Measurements from ENCODE around the gene PHOX2B. TPM values are rescaled to one million over a fixed set of nuclear protein-coding genes. Genes with fewer than 3 reads are reported as not detected.
"Not testable (repeated sequence)": the region's sequence is repeated elsewhere in the genome, so short reads cannot be mapped to it uniquely, and the experiment has no call there.

Gene PHOX2B
- total RNA-seq, 2 experiments from 2014 or later = not detected

DNA sequence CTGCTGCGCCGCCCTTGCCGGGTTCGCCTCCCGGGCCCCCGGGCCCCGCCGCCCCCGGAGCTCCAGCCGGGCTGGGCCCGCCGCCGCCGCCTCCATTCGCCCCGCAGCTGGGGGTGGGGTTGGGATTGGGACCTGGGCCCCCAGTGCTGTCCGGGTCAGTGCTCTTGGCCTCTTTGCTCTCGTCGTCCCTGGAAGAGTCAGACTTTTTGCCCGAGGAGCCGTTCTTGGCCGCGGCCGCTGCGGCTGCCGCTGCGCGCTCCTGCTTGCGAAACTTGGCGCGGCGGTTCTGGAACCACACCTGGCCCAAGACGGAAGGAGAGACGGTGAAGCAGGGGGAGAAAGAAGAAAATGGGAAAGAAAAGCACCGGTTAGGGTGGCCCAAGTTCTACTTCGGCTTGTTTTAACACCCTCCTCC, 2.5 kb downstream of the PHOX2B start:
- no peaks in the 10 kb centered on the region for H3K9me3 Mint-ChIP-seq
- POLR2A ChIA-PET = no interaction called here
- DNase-seq = no peak
- H3K4me3 Mint-ChIP-seq = no peak overlapping the region
- CTCF ChIA-PET = interaction anchor here (1.7 kb wide), 1 partner anchor 134 kb away, joined by 3 read pairs; no protein-coding TSS in a partner anchor
- intact Hi-C loops (cut with micrococcal nuclease) = loop anchor here (5.0 kb wide), 1 partner anchor 121 kb away; no protein-coding TSS in a partner anchor
- H3K4me1 Mint-ChIP-seq (ENCODE audit: low read depth) = no peaks in the 10 kb centered on the region
- peaks cover 60% of the 10 kb centered on the region for H3K27me3 Mint-ChIP-seq
- H3K27ac Mint-ChIP-seq = no peak overlapping the region
- peaks cover 3% of the 10 kb centered on the region for H3K36me3 Mint-ChIP-seq

DNA sequence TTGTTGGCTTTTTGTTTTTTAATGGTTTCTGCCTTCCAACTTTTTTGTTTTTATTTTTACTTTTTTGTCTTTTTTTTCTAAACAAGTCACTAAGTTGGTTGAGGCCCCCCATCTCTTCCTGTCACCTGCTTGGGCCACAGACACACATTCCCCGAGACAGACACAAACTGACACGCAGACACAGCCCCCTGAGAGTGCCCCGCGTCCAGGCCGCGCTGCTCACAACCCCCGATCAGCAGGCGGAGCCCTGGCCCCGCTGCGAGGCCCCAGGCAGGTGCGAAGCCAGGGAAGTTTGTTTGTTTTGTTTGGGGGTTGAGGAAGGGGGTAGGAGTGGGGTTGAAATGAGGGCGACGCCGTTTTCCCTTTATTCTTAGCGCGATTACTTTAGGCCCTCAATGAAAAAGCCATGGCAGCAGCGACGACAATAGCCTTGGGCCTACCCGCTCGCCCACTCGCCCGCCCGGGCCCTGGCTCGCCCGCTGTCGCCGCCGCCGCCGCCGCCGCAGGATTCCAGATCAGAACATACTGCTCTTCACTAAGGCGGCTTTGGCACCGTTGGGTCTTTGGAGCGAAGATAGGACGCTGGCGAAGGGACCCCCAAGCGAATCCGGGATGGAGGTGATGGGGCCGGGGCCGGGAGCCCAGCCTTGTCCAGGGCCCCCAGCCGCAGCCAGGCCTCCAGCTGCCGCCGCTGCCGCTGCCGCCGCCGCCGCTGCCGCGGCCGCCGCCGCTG, 3.1 kb downstream of the PHOX2B start:
- H3K36me3 Mint-ChIP-seq = peaks cover 3% of the 10 kb centered on the region
- POLR2A ChIA-PET = no interaction called here
- DNase-seq = no peak
- CTCF ChIA-PET = no interaction called here
- no peak overlapping the region for H3K27ac Mint-ChIP-seq
- H3K4me3 Mint-ChIP-seq = no peak overlapping the region
- no peaks in the 10 kb centered on the region for H3K4me1 Mint-ChIP-seq (ENCODE audit: low read depth)
- H3K27me3 Mint-ChIP-seq = peaks cover 54% of the 10 kb centered on the region
- no peaks in the 10 kb centered on the region for H3K9me3 Mint-ChIP-seq
- intact Hi-C loops (cut with micrococcal nuclease) = loop anchor here (5.0 kb wide), 1 partner anchor 122 kb away; no protein-coding TSS in a partner anchor

DNA sequence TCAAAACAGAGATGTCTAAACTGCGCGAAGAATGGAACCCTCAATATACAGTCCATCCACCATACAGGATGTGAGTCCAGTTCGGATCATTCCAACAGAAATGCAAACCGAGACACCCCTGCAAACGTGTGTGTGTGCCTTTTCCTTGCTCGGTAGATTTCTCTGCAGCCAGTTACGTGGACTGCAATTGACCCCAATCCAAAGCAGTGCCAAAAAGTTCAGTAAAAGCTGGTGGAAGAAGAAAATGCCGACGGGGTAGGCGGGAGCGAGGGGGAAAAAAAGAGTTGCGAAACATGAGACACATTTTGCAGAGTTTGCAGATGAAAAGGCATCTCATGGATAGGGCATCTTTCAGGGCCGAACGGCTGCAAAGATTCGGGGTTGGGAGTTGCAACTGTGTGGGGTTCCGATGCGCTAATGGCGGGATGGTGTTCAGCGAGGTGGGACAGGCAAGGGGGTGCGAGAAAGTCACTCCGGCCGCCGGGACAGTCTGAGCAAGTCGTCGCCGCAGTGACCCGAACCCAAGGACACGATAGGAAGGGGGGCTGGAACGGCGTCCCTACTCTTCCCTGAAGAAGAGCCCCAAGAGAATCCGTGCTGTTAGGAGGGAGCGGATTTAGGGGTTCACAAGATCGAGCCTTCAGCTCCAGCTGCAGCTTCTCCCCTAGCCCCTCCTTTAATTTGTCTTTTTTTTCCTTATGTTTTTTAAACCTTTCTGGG, 3.8 kb downstream of the PHOX2B start:
- peaks cover 48% of the 10 kb centered on the region for H3K27me3 Mint-ChIP-seq
- H3K4me3 Mint-ChIP-seq = no peak overlapping the region
- H3K9me3 Mint-ChIP-seq = no peaks in the 10 kb centered on the region
- H3K27ac Mint-ChIP-seq = no peak overlapping the region
- intact Hi-C loops (cut with micrococcal nuclease) = loop anchor here (5.0 kb wide), 1 partner anchor 123 kb away; no protein-coding TSS in a partner anchor
- H3K4me1 Mint-ChIP-seq (ENCODE audit: low read depth) = no peaks in the 10 kb centered on the region
- DNase-seq = no peak
- POLR2A ChIA-PET = no interaction called here
- H3K36me3 Mint-ChIP-seq = peaks cover 3% of the 10 kb centered on the region
- CTCF ChIA-PET = no interaction called here

DNA sequence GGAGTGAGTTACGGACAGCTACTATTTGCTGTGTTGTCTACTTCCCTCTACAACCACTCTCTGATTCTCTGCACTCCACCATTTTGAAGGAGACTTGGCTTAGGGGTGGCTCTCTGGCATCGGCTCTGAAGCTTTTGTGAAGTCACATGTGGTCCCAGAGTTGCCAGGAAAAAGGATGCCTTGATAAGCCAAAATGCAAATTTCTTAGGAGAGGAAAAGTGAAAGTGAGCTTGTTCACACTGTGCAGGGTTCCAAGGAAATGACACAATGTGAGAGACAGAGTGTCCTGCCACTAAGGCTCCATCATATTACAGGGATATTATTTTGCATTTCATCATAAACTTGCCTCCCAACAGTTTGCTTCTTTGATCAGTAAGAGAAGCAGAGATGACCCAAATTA, 7.2 kb downstream of the PHOX2B start:
- DNase-seq = no peak
- CTCF ChIA-PET = no interaction called here
- POLR2A ChIA-PET = no interaction called here
- Mint-ChIP-seq H3K27me3 (peaks cover 21% of the 10 kb centered on the region), H3K9me3 (no peaks in the 10 kb centered on the region), H3K27ac (no peak overlapping the region), H3K4me3 (no peak overlapping the region), H3K4me1 (ENCODE audit: low read depth) (no peaks in the 10 kb centered on the region), H3K36me3 (peaks cover 3% of the 10 kb centered on the region)
- intact Hi-C loops (cut with micrococcal nuclease) = no loop called here

DNA sequence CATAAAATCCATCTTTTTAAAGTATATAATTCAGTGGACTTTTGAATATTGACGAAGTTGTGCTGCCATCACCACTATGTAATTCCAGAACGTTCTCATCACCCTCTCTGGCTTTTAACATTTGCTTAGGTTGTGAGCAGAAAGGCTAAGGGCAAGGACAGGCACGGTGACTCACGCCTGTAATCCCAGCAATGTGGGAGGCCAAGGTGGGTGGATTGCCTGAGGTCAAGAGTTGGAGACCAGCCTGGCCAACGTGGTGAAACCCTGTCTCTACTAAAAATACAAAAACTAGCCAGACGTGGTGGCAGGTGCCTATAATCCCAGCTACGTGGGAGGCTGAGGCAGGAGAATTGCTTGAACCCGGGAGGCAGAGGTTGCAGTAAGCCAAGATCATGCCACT, 11.0 kb downstream of the PHOX2B start:
- intact Hi-C loops (cut with micrococcal nuclease); CTCF ChIA-PET; DNase-seq; H3K4me1 Mint-ChIP-seq (ENCODE audit: low read depth); H3K4me3 Mint-ChIP-seq; H3K36me3 Mint-ChIP-seq; H3K27me3 Mint-ChIP-seq; H3K9me3 Mint-ChIP-seq; POLR2A ChIA-PET; H3K27ac Mint-ChIP-seq: not testable (repeated sequence)

DNA sequence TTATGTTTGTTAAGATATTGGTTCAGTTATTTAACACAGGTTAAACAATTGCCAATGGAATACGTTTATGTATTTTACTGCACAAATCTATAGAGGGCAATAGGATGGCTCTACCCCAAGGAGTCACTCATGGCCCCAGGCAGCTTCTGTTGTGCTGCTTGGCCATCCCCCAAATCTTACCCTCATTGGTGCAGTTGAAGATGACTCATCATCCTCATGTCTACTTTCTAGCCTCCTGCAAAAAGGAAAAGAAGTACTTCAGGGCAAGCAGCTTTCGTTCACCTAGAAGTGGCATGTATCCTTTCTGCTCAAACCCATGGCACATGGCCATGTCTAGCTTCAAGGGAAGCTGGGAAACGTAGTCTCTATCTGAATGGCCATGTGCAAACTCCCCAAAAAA, 14.2 kb downstream of the PHOX2B start:
- Mint-ChIP-seq H3K9me3 (no peaks in the 10 kb centered on the region), H3K4me3 (no peak overlapping the region), H3K27me3 (peaks cover 5% of the 10 kb centered on the region), H3K4me1 (ENCODE audit: low read depth) (no peaks in the 10 kb centered on the region), H3K27ac (no peak overlapping the region), H3K36me3 (no peaks in the 10 kb centered on the region)
- POLR2A ChIA-PET = no interaction called here
- intact Hi-C loops (cut with micrococcal nuclease) = no loop called here
- DNase-seq = no peak
- CTCF ChIA-PET = no interaction called here

DNA sequence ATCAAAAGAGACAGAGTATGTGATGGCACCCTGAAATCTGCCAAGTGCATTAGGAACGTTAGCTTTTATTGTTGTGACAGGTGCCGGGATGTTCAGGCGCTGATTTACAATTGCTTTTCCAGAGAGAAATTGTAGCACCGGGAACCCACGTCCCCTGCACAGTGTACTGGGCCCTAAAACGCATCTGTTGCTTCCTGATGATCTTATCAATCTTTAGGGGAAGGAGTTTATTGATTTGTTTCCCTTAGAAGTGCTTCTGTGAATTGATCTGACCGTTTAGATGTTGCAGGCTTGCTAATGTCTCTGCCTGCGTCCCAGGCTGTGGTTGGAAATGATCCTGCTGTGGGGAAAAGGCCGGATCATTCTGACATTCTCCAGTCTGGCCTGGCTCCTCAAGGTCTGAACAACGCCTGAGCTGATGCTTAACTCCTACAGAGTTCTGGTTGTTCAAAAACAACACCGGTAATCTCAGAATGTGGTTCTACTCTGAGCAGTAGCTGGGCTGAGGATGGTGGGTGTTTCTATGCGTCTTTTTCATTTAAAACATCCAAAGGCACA, 16.9 kb downstream of the PHOX2B start:
- no peak overlapping the region for H3K27ac Mint-ChIP-seq
- ChIA-PET CTCF (no interaction called here), POLR2A (no interaction called here)
- H3K27me3 Mint-ChIP-seq = peaks cover 12% of the 10 kb centered on the region
- H3K36me3 Mint-ChIP-seq = no peaks in the 10 kb centered on the region
- H3K4me3 Mint-ChIP-seq = no peak overlapping the region
- peaks cover 3% of the 10 kb centered on the region for H3K9me3 Mint-ChIP-seq
- no peak for DNase-seq
- H3K4me1 Mint-ChIP-seq (ENCODE audit: low read depth) = no peaks in the 10 kb centered on the region
- intact Hi-C loops (cut with micrococcal nuclease) = no loop called here

DNA sequence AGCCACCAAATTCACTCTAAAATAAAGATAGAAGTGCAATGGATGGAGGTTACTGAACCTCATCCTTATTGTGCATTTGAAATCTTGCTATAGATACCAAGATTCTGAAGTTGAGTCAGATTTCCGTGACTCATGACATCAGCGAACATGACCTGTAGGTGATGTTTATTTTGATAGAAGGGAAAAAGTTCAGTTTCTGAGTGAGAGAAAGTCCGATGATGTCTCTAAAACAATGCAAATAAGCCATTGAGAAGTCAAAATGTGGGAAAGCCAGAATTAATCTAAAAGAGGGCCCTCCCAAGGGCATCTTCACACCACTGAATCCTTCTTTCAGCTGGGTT, 20.0 kb downstream of the PHOX2B start:
- POLR2A ChIA-PET = no interaction called here
- CTCF ChIA-PET = no interaction called here
- Mint-ChIP-seq H3K27ac (no peak overlapping the region), H3K36me3 (peaks cover 4% of the 10 kb centered on the region), H3K4me1 (ENCODE audit: low read depth) (no peaks in the 10 kb centered on the region), H3K4me3 (no peak overlapping the region), H3K27me3 (peaks cover 9% of the 10 kb centered on the region), H3K9me3 (peaks cover 8% of the 10 kb centered on the region)
- intact Hi-C loops (cut with micrococcal nuclease) = no loop called here
- no peak for DNase-seq

DNA sequence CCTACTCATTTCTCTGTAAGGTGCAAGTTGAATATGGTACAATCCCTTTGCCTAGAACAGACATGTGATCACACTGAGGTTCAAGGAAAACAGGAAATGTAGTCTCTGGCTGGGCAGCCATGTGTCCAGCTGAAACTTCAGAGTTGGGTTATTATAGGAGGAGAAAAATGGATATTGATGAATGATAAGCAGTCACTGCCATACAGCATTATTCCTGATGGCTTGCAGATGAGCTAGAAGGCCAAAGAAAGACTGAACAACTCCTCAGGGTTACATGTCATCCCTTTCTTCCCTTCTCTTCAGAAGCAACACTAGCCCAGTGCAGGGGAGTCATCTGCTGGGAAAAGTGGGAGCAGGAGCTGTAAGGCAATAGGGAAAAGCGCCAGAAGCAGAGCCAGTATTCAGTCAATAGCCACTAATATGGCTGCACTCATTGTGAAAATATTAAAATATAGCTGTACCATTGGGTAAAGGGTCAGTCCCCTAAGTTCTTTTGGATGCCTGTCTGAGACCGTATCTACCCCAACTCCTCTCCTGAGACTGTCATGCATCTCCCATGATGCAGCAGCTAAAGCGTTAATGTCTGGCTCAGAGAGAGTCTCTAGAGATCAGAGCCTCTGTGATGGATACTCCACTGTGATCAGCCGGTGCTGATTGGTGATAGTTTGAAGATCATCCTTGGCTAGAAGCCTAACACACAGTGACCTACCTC, 20.5 kb downstream of the PHOX2B start:
- Mint-ChIP-seq H3K27ac (no peak overlapping the region), H3K36me3 (peaks cover 4% of the 10 kb centered on the region), H3K4me3 (no peak overlapping the region), H3K9me3 (peaks cover 8% of the 10 kb centered on the region), H3K4me1 (ENCODE audit: low read depth) (no peaks in the 10 kb centered on the region), H3K27me3 (peaks cover 9% of the 10 kb centered on the region)
- ChIA-PET POLR2A (no interaction called here), CTCF (no interaction called here)
- intact Hi-C loops (cut with micrococcal nuclease) = no loop called here
- no peak for DNase-seq

DNA sequence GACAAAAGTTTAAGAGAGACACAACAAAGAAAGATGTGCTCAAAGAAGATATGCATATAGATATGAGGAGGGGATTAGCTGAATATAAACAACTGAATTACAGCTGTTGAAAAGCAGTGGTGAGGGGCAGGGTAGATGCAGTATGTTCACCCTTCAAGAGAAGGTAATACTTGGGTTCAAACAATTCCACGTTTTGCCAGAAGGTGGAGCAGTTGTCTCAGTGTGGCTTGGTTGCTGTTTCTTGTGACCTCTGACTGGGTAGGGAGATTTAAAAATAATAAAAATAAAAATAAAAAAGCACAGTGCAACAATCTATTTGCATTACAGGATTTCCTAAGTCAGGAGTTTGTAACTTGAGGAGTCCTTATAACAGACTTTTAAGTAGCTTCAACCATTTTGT, 23.3 kb downstream of the PHOX2B start:
- intact Hi-C loops (cut with micrococcal nuclease) = no loop called here
- no peak overlapping the region for H3K27ac Mint-ChIP-seq
- H3K4me3 Mint-ChIP-seq = no peak overlapping the region
- no peak for DNase-seq
- peaks cover 11% of the 10 kb centered on the region for H3K27me3 Mint-ChIP-seq
- H3K36me3 Mint-ChIP-seq = peaks cover 4% of the 10 kb centered on the region
- peaks cover 8% of the 10 kb centered on the region for H3K9me3 Mint-ChIP-seq
- H3K4me1 Mint-ChIP-seq (ENCODE audit: low read depth) = no peaks in the 10 kb centered on the region
- ChIA-PET CTCF (no interaction called here), POLR2A (no interaction called here)

DNA sequence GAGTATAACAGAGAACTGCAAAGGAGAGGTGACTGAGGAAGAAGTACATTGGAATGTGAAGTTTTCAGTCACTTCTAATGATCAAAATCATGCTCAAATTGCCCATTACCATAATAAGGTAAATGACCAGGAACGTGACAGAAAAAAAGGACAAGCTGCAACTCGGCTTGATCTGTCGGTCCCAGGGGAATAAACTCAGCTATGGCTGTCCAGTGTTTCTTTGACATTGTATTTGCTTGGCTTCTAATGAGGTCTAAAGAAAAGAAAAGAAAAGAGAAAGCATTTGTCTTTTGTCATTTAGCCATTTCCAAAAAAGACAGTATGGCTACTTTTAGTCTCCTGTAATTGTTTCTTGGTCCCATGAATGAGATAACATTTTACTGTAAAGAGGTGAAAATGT, 25.2 kb downstream of the PHOX2B start:
- H3K4me3 Mint-ChIP-seq = no peak overlapping the region
- H3K4me1 Mint-ChIP-seq (ENCODE audit: low read depth) = no peaks in the 10 kb centered on the region
- H3K27ac Mint-ChIP-seq = no peak overlapping the region
- H3K9me3 Mint-ChIP-seq = peaks cover 8% of the 10 kb centered on the region
- no peak for DNase-seq
- CTCF ChIA-PET = no interaction called here
- peaks cover 4% of the 10 kb centered on the region for H3K36me3 Mint-ChIP-seq
- H3K27me3 Mint-ChIP-seq = peaks cover 10% of the 10 kb centered on the region
- intact Hi-C loops (cut with micrococcal nuclease) = no loop called here
- POLR2A ChIA-PET = no interaction called here

DNA sequence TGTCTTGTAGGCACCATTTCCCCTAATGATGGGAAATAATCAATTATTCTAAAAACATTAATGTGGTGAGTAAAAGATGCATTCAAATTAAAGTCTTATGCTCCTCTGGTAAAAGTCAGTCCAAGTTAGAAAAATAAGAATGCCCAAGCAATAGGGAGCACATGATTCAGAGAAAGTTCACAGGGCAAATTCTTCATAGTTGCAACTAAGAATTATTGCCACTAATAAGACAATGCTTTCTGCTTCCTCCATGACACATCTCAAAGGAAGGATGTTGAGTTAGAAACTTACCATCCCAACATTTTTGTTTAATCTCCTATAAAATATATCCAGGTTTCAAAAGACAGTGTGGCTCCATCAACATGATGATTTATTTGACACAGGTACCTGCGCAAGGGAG, 26.3 kb downstream of the PHOX2B start:
- Mint-ChIP-seq H3K9me3 (peaks cover 8% of the 10 kb centered on the region), H3K4me3 (no peak overlapping the region), H3K36me3 (peaks cover 4% of the 10 kb centered on the region), H3K27ac (no peak overlapping the region), H3K27me3 (peaks cover 5% of the 10 kb centered on the region), H3K4me1 (ENCODE audit: low read depth) (no peaks in the 10 kb centered on the region)
- intact Hi-C loops (cut with micrococcal nuclease) = no loop called here
- ChIA-PET POLR2A (no interaction called here), CTCF (no interaction called here)
- no peak for DNase-seq

Measured in activated CD4-positive, alpha-beta memory T cell treated with anti-CD3 and anti-CD28 coated beads for 36 hours (primary cell).